ENCODE results near the gene MUC6. TPM values are rescaled to one million over a fixed set of nuclear protein-coding genes. Genes with fewer than 3 reads are reported as not detected.

MUC6 gene
- total and polyA plus RNA-seq, 10 of the 15 experiments (the other 5 are each of a cell fraction or from before 2014, with no cell fraction given): 0.03 TPM; not detected in 8

DNA sequence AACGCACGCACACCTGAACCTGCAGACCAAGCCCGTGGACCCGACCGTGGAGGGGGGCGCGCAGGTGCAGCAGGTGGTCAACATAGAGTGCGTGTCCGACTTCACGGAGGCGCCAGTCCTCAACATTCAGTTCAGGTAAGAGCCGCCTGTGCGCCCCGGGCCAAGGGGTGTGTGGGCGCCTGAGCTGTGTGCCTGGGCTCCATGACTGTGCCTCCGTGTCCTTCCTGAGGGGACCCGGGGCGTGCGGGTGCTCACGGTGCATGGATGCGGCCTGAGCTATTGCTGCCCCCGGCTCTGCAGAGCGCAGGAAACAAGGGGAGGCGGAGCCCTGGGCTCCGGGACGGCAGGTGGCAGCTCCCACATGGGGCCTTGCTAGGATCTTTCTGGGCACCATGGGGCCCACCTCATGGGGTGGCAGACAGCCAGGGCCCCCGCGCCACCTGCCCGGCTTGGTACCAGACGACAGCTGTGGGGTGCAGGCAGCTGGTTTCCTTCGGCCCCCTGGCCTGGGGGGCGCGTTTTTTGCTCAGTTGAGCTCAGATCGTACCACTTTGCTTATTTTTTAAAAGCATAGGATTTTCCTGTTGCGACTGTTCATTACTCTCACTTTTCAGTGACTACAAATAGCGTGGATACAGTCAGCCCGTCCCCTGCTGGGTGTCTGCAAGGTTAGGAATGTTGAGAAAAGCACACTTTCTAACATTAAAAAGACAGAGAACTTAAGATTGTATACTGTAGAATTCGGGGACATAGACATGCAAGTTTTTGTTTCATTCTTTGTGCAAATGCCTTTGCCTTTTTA is 28.3 kb downstream of the MUC6 start:
- TF ChIP-seq NFIC (IDR thresholded peaks at IDR 0.05; ENCODE audit: low read depth, low read length): no peak
- TF ChIP-seq SIX5 (IDR thresholded peaks at IDR 0.05; ENCODE audit: low read depth, low read length, severe bottlenecking): no peak
- TF ChIP-seq YY1 (IDR thresholded peaks at IDR 0.05; ENCODE audit: low read depth, low read length): no peak
- no peak for TF ChIP-seq MAX (IDR thresholded peaks at IDR 0.05; ENCODE audit: low read depth, low read length)
- no peak for TF ChIP-seq SIN3A (IDR thresholded peaks at IDR 0.05; ENCODE audit: low read depth, low read length)
- TF ChIP-seq CHD2 (IDR thresholded peaks at IDR 0.05; ENCODE audit: borderline replicate concordance, low read depth, low read length): no peak
- TF ChIP-seq IKZF2 (IDR thresholded peaks at IDR 0.05): no peak
- TF ChIP-seq, protein P1, sequence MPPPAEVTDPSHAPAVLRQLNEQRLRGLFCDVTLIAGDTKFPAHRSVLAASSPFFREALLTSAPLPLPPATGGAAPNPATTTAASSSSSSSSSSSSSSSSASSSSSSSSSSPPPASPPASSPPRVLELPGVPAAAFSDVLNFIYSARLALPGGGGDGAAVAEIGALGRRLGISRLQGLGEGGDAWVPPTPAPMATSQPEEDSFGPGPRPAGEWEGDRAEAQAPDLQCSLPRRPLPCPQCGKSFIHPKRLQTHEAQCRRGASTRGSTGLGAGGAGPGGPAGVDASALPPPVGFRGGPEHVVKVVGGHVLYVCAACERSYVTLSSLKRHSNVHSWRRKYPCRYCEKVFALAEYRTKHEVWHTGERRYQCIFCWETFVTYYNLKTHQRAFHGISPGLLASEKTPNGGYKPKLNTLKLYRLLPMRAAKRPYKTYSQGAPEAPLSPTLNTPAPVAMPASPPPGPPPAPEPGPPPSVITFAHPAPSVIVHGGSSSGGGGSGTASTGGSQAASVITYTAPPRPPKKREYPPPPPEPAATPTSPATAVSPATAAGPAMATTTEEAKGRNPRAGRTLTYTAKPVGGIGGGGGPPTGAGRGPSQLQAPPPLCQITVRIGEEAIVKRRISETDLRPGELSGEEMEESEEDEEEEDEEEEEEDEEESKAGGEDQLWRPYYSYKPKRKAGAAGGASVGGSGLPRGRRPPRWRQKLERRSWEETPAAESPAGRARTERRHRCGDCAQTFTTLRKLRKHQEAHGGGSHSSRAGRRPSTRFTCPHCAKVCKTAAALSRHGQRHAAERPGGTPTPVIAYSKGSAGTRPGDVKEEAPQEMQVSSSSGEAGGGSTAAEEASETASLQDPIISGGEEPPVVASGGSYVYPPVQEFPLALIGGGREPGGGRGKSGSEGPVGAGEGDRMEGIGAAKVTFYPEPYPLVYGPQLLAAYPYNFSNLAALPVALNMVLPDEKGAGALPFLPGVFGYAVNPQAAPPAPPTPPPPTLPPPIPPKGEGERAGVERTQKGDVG (CRISPR knock-in tag; IDR thresholded peaks at IDR 0.05): no peak
- no peak for TF ChIP-seq PKNOX1 (IDR thresholded peaks at IDR 0.05)
- Histone ChIP-seq H3K36me3 (ENCODE audit: control insufficient read depth in 2 of 2, insufficient read depth in 2 of 2, low read length in 1 of 2) (peaks cover 8 to 14% of the 10 kb centered on the region in 2 experiments; a peak in 3 of 4 replicates), H3K9me3 (replicated peaks; ENCODE audit: control insufficient read depth, insufficient read depth, low read length) (no peaks in the 10 kb centered on the region), H3K4me3 (no peak overlapping the region), H3K4me1 (ENCODE audit: control insufficient read depth, insufficient read depth, low read length) (no peaks in the 10 kb centered on the region), H3K27me3 (replicated peaks in 1 of 2; ENCODE audit: control insufficient read depth in 2 of 2, insufficient read depth in 2 of 2, low read length in 1 of 2) (no peaks in the 10 kb centered on the region), H3K4me2 (ENCODE audit: control insufficient read depth, insufficient read depth) (no peak overlapping the region), H3K9ac (ENCODE audit: control insufficient read depth, insufficient read depth, low read length) (no peak overlapping the region), H3K27ac (ENCODE audit: control insufficient read depth, insufficient read depth) (no peak overlapping the region), H4K20me1 (ENCODE audit: control insufficient read depth, insufficient read depth) (no peaks in the 10 kb centered on the region), H2AFZ (ENCODE audit: control insufficient read depth, low read depth, low read length) (no peak overlapping the region), H3K79me2 (ENCODE audit: control insufficient read depth, insufficient read depth, low read length) (no peaks in the 10 kb centered on the region)
- in situ Hi-C loops (cut with MboI): no loop called here
- SMC1A ChIA-PET (ENCODE audit: uncharacterized antibody, unreplicated experiment): no interaction called here
- no TSS peak for BruUV-seq (replicated peaks)
- RAD21 ChIA-PET (ENCODE audit: unreplicated experiment): no interaction called here
- intact Hi-C loops (cut with micrococcal nuclease; ENCODE audit: unreplicated experiment): no loop called here
- POLR2A ChIA-PET: no interaction called here
- CTCF ChIA-PET: no interaction called here
- DNase-seq (ENCODE audit: low read depth, low spot score): no peak
- FAIRE-seq: no peak
- 91% methylated on average over 33 of the region's 38 CpGs for whole genome bisulfite sequencing (ENCODE audit: insufficient coverage, insufficient replicate concordance, low lambda C conversion rate, missing lambda C conversion rate)
- ATAC-seq: no peak
